GM06990 (cell line): ENCODE data around the gene AHCY.
"Not testable (repeated sequence)": the region's sequence is repeated elsewhere in the genome, so short reads cannot be mapped to it uniquely, and the experiment has no call there.

ENCODE experiments used
- DNase-seq: peaks from one replicate; pipeline ENCODE4 v3.0.0-alpha.2; 2011; ENCODE audit not compliant: insufficient read length; ENCODE audit errors: extremely low read depth
- H3K27me3 ChIP-seq: replicated peaks from 2 replicates; pipeline ENCODE4 v1.6.0; 2011; ENCODE audit warnings: low read length; ENCODE audit not compliant: control insufficient read depth, insufficient read depth
- H3K36me3 ChIP-seq: 2 replicates; pipeline ENCODE4 v1.5.1; 2011; ENCODE audit warnings: low read length; ENCODE audit not compliant: control insufficient read depth, insufficient read depth
- H3K4me3 ChIP-seq: replicated peaks from 2 replicates; pipeline ENCODE4 v1.5.1; 2011; ENCODE audit warnings: low read depth, mild to moderate bottlenecking, control low read depth, low read length
- CTCF ChIP-seq: IDR thresholded peaks from 2 replicates; pipeline ENCODE4 v1.5.1; 2011; ENCODE audit warnings: low read length, control low read depth, mild to moderate bottlenecking, inconsistent platforms; ENCODE audit not compliant: insufficient read depth, poor library complexity, severe bottlenecking

The AHCY gene

DNA sequence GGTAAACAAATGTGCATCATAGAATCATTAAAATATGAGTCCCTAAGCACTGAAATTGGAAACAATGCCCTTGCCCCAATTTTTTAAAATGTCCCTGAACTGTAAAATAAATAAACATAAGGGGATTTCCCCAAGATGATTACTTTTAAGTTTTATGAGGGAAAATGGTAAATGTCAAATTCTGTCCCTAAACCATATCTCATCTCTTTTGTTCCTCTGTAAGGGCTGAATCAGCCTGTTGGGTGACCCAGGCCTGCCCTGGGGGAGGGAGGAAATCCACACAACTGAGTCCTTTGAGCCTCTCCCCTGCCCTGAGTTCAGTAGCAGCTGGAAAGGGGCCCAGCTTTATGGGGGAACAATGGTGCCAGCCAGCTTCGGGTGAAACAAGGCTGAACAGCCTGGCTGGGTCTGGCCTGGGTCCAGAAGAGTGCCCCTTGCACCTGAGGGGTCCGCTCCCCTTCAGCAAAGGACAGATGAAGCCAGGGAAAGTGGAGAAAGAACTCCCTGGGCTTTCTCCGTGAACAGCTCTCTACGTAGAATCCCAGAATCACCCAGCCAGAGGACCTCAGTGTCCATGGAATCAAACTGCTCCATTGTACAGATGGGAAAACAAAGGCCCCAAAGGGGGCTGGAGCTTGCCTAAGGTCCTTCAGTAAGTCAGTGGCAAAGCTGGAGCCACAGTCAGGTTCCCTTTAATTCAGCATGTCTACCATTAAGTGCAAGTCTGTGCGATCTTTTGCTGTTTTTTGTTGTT is 31.7 kb upstream of the AHCY start:
- TF ChIP-seq CTCF: no peak
- DNase-seq: no peak
- Histone ChIP-seq H3K27me3 (no peaks in the 10 kb centered on the region), H3K36me3 (no peaks in the 10 kb centered on the region), H3K4me3 (no peak overlapping the region)

DNA sequence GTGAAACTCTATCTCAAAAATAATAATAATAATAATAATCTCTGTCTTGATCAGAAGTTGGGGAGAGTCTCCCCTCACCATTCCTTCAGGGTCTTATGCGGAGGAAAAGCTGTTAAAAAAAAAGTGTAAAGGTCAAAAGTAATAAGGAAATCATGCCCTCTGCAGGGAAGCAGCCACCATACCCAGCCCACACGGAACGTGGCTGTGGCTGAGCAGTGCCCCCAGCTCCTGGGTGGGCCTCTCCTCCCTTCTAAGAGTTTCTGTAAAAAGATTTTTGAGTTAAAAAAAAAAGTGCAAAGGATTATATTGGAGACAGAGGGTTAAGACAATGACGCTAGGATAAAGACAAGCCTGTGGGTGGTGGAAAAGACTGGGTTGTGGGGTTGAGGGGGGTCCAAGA is 30.6 kb upstream of the AHCY start:
- Histone ChIP-seq H3K27me3 (no peaks in the 10 kb centered on the region), H3K4me3 (no peak overlapping the region), H3K36me3 (no peaks in the 10 kb centered on the region)
- DNase-seq: no peak
- no peak for TF ChIP-seq CTCF

DNA sequence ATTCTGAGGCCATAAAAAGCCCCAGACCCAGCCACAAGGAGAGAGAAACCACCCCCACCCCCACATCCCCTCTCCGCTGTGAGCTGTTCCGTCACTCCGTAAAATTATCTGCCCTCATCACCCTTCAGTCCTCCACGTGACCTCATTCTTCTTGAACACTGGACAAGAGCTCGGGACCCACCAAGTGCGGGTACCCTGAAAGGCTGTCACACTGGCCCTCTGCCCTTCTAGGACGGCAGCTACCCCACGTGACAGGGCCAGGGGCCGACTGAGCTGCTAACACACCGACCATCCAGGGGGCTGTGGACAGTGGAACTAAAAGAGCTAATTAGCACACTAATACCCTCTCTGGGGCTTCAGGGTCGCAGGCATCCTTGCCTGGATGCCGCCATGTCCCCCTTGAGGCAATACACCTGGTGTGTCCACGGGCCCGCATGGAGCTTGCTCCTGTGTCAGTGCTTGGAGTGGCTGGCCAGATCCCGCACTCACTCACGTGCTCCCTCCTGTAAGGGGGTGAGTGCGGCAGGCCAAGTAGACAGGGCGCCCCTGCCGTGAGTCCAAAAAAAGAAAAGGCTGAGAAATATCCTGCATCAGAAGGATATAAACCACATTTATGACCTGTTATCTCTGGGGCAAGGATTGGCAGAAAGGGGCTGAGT is 29.2 kb upstream of the AHCY start:
- no peak for DNase-seq
- TF ChIP-seq CTCF: no peak
- no peak overlapping the region for H3K4me3 ChIP-seq
- no peaks in the 10 kb centered on the region for H3K27me3 ChIP-seq
- H3K36me3 ChIP-seq: no peaks in the 10 kb centered on the region

GRCh38 chr20:34331838-34332237 is 28.7 kb upstream of the AHCY start:
- DNase-seq: no peak
- Histone ChIP-seq H3K36me3 (no peaks in the 10 kb centered on the region), H3K4me3 (no peak overlapping the region), H3K27me3 (no peaks in the 10 kb centered on the region)
- TF ChIP-seq CTCF: no peak

GRCh38 chr20:34330861-34331544 is 27.8 kb upstream of the AHCY start:
- H3K4me3 ChIP-seq, H3K36me3 ChIP-seq, H3K27me3 ChIP-seq, DNase-seq: not testable (repeated sequence)
